GM21723 (cell line): ENCODE data around the gene CD33.
"Not testable (repeated sequence)": the region's sequence is repeated elsewhere in the genome, so short reads cannot be mapped to it uniquely, and the experiment has no call there.

Experiments used
- ATAC-seq: cut with Tn5 transposase; IDR thresholded peaks from one replicate; pipeline ENCODE4 v1.9.1; 2021; ENCODE audit warnings: mild to moderate bottlenecking, moderate library complexity; ENCODE audit not compliant: unreplicated experiment

CD33 gene

DNA sequence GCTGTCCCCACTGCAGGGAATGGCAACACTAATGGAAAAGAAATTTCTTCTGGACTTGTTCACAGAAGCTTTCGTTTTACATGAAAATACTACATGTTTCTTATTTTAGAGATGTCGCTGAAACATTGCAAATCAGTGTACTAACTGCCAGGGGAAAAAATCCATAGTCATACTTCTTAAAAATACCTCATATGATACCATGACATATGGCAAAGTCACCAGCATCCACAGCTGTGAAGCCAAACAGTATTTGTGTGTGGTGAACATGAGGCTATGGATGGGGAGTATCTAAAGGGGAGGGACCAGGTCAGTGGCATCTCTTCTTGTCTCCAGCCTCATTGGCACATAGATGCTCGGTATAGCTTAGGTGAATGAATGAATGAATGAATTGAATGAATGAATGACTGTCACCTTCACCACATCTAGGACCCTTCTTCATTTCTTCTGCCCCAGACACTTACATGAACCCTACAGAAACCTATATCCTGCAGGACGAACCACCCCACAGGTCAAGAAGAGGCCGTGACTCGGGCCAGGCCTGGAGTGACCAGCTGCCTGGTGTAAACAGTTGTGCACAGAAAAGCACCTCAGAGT lies 14.6 kb upstream of the CD33 start:
- no peak for ATAC-seq

DNA sequence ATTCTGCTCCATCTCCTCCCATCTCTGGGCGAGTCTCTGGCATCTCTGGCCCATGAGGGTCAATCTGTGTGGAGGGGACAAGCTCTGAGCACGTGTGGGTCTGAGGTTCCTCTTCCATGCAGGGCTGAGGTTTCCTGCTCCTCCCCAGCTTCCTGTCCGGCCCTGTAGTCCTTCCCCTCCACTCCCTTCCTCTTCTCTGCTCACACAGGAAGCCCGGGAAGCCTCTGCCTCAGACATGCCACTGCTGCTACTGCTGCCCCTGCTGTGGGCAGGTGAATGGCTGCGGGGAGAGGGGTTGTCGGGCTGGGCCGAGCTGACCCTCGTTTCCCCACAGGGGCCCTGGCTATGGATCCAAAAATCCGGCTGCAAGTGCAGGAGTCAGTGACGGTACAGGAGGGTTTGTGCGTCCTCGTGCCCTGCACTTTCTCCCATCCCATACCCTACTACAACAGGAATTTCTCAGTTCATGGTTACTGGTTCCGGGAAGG lies 14.0 kb upstream of the CD33 start:
- ATAC-seq, result not testable (repeated sequence)

DNA sequence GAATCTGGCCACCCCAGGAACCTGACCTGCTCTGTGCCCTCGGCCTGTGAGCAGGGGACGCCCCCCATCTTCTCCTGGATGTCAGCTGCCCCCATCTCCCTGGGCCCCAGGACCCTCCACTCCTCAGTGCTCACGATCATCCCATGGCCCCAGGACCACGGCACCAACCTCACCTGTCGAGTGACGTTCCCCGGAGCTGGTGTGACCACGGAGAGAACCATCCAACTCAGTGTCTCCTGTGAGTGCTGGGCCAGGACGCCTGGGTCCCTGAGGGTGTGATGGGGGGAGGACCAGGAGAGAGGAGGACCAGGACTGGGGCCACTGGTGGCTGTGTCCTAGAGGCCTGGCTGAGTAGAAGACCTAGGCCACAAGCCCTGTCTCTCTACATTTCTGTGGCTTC lies 13.0 kb upstream of the CD33 start:
- no peak for ATAC-seq

DNA sequence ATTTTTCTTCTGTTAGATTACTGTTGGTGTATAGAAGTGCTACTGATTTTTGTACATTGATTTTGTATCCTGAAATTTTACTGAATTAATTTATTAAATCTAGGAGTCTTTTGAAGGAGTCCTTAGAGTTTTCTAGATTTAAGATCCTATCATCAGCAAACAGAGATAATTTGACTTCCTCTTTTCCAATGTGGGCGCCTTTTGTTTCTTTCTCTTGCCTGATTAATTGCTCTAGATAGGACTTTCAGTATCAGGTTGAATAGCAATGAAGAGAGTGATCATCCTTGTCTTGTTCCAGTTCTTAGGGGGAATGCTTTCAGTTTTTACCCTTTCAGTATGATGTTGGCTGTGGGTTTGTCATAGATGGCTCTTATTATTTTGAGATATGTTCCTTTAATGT lies 5.6 kb upstream of the CD33 start:
- ATAC-seq, result no peak

DNA sequence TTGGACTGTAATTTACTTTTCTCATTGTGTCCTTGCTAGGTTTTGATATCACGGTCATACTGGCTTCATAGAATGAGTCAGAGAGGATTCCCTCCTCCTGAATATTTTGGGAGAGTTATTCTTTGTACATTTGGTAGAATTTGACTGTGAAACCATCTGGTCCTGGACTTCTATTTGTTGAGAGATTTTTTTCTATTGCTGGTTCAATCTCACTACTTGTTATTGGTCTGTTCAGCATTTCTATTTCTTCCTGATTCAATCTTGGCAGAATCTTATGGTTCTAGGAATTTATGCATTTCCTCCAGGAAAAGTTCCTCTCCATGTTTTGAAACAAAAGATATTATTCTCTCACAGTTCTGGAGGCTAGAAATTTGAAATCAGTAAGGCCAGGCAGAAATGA lies 4.9 kb upstream of the CD33 start:
- no peak for ATAC-seq

DNA sequence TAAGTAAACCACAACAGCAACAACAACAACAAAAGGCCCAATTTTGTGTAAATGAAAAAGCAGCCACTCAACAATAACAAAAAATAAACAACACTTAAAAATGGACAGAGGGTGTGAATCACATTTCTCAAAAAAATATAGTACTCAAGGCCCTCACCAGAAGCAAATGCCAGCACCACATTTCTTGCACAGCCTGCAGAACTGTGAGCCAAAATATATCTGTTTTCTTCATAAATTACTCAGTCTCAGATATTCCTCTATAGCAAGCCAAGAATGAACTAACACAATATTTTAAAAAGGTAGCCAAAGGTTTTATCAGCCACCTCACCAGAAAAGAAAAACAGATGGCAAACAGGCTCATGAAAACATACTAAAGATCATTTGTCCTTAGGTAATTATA lies 3.9 kb upstream of the CD33 start:
- no peak for ATAC-seq

DNA sequence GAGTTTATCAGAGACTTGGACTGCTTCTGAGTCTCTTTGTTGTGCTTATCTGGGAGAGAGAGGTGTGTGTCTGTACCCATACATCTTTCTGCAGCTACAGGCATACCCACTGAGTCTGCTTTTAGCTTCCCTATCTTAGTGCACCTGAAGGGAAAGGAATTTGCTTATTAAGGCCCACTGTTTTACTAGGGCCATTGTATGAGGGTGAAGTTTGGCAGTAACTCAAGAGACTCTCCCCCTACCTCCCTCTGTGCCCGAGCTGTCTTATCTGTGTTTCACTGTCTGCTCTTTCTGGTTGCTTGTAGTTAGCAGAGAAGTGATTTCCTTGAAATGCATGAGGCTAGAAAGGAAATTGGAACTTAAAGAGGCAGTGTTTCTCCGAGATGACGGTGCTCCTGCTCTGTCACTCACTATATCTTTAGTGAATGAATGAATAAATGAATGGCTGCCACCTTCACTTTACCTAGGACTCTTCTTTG lies 678 bp upstream of the CD33 start:
- no peak for ATAC-seq

DNA sequence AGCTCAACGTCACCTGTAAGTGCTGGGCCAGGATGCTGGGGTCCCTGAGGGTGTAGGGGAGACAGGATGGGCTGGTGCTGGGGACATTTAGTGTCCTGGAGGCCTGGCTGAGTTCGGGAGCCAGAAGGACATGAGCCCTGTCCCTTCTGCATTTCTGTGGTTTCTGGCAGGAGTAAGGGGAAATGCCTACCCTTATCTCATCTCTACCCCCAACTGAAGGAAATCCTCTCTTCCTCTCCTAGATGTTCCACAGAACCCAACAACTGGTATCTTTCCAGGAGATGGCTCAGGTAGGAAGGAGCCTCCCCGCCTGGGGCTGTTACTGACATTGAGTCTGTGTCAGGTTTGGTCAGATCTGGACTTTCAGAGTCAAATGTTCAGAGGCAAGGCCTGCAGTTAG lies 1.2 kb downstream of the CD33 start:
- no peak for ATAC-seq

DNA sequence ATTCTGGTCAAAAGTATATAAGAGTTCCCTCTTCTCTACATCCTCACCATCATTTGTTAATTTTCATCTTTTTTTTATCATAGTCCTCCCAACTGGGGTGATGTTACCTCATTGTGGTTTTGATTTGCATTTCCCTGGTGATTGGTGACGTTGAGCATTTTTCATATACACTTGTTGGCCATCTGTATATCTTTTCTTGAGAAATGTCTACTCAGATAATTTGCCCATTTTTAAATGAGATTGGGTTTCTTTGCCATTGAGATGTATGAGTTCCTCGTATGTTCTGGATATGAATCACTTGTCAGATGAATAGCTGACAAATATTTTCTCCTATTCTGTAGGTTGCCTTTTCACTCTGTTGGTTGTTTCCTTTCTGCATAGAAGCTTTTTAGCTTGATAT lies 2.4 kb downstream of the CD33 start:
- no peak for ATAC-seq

DNA sequence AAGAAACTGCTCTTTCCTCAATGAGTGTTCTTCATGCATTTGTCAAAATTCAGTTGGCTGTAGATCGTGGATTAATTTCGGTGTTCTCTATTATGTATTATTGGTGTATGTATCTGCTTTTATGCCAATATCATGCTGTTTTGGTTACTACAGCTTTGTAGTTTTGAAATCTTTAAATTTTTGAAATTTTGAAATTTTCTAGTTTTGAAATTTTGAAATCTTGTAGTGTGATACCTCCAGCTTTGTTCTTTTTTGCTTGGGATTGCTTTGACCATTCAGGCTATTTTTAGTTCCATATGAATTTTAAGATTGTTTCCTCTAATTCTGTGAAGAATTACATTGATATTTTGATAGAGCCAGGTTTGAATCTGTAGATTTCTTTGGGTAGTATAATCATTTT lies 3.1 kb downstream of the CD33 start:
- no peak for ATAC-seq

DNA sequence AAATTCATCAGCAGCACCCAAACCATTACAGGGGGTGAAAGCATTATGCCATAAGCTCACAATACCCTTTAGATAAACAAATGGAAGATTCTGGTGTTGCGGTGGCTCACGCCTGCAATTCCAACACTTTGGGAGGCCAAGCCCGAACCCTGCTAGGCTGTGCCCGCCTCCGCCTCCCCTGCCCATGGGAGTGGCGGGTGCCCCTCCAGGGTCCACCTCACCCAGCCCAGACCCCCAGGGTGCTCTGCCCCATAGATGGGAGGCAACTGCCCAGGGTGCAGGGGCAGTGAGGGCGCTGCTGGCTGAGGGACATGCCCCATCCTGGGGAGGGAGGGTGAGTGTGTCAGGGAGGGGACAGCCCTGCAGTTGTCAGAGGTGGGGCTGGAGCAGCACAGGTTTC lies 16.0 kb downstream of the CD33 start:
- no peak for ATAC-seq

DNA sequence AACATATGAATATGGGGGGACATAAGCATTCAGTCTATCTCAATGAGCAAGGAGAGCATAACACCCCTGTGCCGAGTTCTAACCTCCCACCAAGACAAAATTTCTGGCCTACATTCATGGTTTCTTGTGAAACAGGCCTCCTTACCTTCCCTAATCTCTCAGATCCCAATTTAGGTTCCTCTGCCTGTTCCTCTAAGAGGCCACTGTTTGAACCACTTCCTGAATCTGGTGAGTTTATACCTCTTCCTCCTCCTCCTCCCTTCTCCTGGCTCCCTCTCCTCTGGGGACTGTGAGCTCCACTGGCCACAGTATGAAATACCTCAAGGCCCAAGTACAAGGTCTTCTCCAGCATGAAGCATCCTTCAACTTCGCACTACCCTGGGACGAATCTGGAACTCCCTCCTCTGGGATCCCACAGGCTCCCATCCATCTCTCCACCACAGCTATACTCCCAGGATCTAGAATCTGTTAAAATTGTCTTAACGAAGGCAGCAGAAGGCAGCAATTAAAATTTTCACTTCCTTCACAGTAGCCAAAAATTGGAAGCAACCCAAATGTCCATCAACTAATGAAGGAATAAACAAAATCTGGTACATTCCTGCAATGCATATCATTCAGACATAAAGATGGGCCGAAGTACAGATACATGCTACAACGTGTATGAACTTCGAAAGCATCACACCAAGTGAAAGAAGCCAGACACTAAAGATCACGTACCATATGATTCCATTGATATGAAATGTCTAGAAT lies 18.2 kb downstream of the CD33 start:
- no peak for ATAC-seq

DNA sequence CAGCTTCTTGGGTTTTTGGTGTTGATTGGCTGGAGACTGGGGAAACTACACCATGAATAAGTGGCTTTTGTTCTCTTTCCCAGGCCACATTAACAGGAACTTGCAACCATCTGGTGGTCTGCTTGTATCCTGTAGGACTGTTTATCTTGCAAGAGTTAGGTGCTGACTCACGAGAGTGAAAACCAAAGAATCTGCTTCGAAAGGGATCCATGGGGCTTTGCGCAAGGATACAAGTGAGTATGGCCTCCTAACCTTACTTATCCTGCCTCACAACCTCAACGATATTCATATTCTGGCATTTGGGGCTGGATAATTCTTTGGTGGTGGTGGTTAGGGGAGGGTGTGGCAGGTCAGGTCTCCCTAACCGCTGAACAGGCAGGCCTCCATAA lies 21.3 kb downstream of the CD33 start:
- ATAC-seq, result no peak

DNA sequence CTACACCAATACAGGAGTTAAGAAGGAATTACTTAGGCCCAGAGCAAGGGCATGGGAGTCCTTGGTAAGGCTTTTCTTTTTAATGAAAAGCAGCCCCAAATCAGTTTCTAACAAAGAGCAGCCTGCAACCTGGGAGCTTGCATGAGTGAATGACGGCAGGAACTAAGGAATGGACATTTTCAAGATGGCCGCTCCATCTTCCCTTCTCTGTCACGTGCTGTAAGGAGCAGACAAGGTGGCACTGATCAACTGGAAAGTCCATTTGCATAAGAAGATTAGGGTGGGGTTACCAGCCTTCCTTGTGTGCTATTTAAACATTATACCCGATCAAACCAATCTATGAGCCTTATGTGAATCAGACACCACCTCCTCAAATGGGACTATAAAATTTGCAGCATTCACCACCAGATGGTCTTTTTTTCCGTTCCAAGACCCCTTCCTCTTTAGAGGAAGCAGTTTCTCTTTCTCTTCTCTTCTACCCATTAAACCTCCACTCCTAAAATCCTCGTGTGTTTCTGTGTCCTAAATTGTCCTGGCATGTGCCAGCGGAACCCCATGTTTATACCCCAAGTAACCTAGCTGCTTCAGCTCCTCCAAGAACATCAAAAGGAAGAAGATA lies 23.2 kb downstream of the CD33 start:
- no peak for ATAC-seq

DNA sequence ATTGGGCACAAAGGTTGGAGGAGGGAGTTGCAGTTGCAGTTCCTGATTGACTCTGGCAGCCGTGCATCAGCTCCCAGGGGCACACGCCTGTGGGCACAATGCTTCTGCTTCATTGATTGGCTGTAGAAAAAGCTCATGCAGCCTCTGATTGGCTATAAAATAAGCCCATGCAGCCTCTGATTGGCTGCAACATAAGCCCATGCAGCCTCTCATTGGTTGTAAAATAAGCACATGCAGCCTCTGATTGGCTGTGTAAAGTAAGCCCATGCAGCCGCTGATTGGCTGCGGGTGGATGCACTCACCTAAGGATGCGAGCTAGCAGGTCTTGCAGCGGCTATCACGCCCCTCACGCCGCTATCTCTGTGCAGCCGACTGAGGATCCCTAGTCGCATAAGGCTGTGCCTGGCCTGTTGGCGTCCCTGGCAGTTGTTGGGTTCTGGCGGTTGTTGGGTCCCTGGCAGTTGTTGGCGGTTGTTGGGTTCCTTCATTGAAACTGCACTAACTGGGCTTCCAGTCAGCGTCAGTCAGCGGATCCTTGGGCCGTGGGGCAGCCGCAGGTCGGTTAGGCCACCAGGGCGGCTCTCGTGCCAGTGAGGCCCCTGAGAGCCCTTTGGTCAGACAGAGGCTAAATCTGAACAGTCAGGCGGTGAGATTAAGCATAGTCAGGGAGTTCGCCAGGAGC lies 26.0 kb downstream of the CD33 start, which contains the start of gene SIGLECL1:
SIGLECL1 (plus strand) TSS at position 295 of the 682 bp plus-strand sequence. CDS start 12,993 bp downstream, outside the sequence.
- ATAC-seq, result no peak

DNA sequence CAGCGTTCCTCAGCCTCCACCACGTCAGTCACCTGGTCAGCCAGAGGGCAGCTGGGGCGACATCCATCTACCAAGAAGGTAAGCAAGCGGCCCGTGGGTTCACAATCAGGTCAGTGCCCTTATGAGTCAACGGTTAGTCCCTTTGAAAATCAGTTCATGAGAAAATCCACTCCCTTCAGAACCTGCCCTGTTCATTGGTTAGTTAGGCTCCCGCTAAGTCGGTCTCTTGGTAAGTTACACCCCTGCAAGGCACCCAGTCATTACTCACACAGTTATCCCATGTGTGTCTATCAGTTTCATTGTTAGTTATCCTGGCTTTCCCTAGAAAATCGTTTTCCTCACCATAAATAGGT lies 26.6 kb downstream of the CD33 start:
- no peak for ATAC-seq

DNA sequence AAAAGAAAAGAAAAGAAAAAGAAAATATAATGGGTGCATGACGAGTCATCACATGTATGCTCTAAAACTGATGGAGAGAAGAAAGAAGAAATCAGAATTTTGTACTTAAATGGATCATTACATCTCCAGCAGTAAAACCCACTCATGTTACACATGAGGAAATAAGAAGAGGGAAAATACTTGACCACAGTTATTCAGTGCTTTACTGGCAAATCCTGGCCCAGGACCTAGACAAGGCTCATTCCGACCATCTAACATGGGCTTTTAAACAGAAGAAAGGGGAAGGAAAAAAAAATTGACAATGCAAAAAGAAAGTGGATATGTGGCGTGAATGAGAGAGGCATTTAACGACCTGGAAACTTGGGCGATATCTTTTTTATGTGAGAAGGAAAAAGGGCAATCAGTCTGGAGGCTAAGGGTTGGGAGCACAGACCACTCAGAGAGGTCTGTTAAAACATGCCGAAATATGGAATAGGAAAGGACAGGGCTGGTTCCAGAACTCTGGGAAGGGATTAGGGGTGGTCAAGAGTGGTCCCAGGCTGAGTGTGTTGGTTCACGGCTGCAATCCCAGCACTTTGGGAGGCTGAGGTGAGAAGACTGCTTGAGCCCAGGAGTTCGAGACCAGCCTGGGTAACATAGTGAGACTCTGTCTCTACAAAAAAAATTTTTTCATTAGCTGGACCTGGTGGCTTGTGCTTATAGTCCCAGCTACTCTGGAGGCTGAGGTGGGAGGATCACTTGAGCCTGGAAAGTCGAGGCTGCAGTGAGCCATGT lies 27.6 kb downstream of the CD33 start:
- no peak for ATAC-seq

DNA sequence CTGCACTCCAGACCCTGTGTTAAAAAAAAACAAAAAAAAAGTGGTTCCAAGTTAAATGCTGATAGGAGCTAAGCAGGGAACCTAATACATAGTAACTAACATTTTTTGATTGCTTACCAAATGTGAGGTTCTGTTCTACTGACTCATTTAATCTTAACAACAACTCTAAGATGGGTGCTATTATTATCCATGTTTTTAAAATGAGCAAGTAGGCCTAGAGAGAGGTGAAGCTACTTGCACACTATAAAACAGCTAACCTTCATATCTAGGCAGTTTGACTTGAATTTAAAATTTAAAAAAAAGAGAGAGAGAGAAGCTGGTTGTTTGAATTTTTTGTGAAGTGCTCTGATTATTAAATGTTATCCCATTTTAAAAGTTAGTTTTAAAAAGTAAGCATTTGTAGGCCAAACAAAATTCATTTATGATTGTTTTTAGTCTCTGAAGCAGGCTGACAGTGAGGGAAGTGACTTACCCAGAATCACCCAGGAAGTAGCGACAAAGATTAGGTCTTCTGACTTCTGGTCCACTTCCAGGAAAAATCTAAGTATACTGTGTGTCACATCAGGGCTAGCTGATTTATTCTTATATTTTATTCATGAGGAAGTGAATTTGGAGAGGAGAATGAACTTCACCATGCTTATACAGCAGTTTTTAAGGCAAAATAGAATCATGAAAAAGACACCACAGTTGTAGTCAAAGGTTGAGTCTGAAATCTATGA lies 28.4 kb downstream of the CD33 start:
- ATAC-seq, result no peak

DNA sequence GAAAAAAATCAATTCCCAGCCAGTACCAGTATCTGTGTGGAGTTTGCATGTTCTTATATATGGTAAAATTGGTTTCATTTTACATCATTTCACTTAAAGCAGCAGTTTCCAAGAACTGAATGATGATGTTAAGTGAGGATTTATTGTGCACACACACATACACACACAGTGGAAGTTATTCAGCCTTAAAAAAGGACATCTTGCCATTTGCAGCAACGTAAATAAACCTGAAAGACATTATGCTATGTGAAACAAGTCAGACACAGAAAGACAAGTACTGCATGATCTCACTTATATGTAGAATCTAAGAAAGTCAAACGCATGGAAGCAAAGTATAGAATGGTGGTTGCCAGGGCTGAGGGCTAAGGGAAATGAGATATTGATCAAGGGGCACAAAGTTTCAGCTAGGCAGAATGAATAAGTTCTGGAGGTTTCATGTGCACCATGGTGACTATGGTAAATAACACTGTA lies 31.3 kb downstream of the CD33 start:
- ATAC-seq, result no peak

DNA sequence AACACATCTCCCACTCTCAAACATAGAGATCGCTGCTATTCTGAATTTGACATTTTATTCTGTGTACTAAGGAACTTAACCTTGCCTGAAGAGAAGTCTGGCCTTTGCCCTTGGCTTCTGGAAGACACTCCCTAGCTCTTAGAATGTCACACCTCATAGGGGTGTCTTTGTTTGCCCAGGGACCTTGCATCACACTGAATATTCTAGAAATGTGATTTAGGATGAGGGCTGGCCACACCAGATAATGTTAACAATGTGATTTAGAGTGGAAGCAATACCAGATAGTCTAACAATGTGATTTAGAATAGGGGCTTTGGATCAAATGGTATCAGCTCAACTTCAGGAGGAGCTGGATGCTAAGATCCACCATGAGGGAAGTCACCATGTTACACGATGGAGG lies 32.6 kb downstream of the CD33 start:
- no peak for ATAC-seq
